Ovary (tissue), 3 donors: ENCODE results near the gene DYNC2I2.

Experiments used
- CTCF ChIP-seq, 3 donors: fragments of 450-650 bp in 2 of 3; fragments of 200-600 bp in 1 of 3; IDR thresholded peaks; one replicate each; pipeline versions ENCODE4 v1.5.1 to v1.8.0; 2016 to 2022; ENCODE audit warnings: antibody characterized with exemption in 3 of 3, mild to moderate bottlenecking in 1 of 3
- EP300 ChIP-seq: sonication (generic); formaldehyde crosslinking; IDR thresholded peaks from one replicate; pipeline ENCODE4 v1.6.1; 2017; ENCODE audit warnings: antibody characterized with exemption
- POLR2A ChIP-seq: fragments of 450-650 bp; IDR thresholded peaks from one replicate; pipeline ENCODE4 v1.6.1; 2017; ENCODE audit warnings: antibody characterized with exemption, mild to moderate bottlenecking, moderate library complexity
- donor health status: DM: no; HTN: no; CAD: no.

- TF ChIP-seq POLR2A, result no peak
- no peak for TF ChIP-seq CTCF (IDR thresholded peaks at IDR 0.05)
- TF ChIP-seq EP300, result no peak
These were observed 29.2 kb upstream of the DYNC2I2 start for GRCh38 chr9:128685636-128686489.
